Mesendoderm (in vitro differentiated cells): ENCODE measurements around the gene MARCHF10.
"Not testable (repeated sequence)": the region's sequence is repeated elsewhere in the genome, so short reads cannot be mapped to it uniquely, and the experiment has no call there.

ENCODE experiments used
- DNase-seq: peaks from one replicate; pipeline ENCODE4 v3.0.0; 2013
- H2AK5ac ChIP-seq: 2 replicates; pipeline ENCODE4 v1.6.1; 2013; ENCODE audit warnings: low read length, inconsistent platforms
- H2BK120ac ChIP-seq: 2 replicates; pipeline ENCODE4 v1.6.1; 2013; ENCODE audit warnings: low read depth, mild to moderate bottlenecking, low read length, moderate library complexity, mixed read lengths
- H2BK15ac ChIP-seq: replicated peaks from 2 replicates; pipeline ENCODE4 v1.6.1; 2013; ENCODE audit warnings: low read depth, mild to moderate bottlenecking, moderate library complexity
- H2BK5ac ChIP-seq: 2 replicates; pipeline ENCODE4 v1.6.1; 2013; ENCODE audit warnings: low read length, inconsistent platforms
- H3K18ac ChIP-seq: 2 replicates; pipeline ENCODE4 v1.6.1; 2013; ENCODE audit warnings: mild to moderate bottlenecking, low read length, mixed read lengths
- H3K23ac ChIP-seq: one replicate; pipeline ENCODE4 v1.6.1; 2013; ENCODE audit warnings: low read length
- H3K27ac ChIP-seq: 2 replicates; pipeline ENCODE4 v1.5.1; 2013; ENCODE audit warnings: low read depth, mild to moderate bottlenecking, inconsistent platforms, low read length, moderate library complexity
- H3K27me3 ChIP-seq: 2 replicates; pipeline ENCODE4 v1.6.1; 2013; ENCODE audit warnings: low read length, control low read depth, mild to moderate bottlenecking, inconsistent platforms; ENCODE audit not compliant: insufficient read depth, poor library complexity
- H3K36me3 ChIP-seq: 2 replicates; pipeline ENCODE4 v1.6.1; 2013; ENCODE audit warnings: low read length, inconsistent platforms; ENCODE audit not compliant: control insufficient read depth, insufficient read depth
- H3K4ac ChIP-seq: one replicate; pipeline ENCODE4 v1.6.1; 2013; ENCODE audit warnings: low read depth, mild to moderate bottlenecking, low read length, moderate library complexity
- H3K4me1 ChIP-seq: 2 replicates; pipeline ENCODE4 v1.6.1; 2013; ENCODE audit warnings: low read depth, low read length, inconsistent platforms; ENCODE audit not compliant: control insufficient read depth
- H3K4me2 ChIP-seq: 2 replicates; pipeline ENCODE4 v1.6.1; 2013; ENCODE audit warnings: low read length
- H3K4me3 ChIP-seq: 2 replicates; pipeline ENCODE4 v1.5.1; 2013; ENCODE audit warnings: mild to moderate bottlenecking, low read length
- H3K56ac ChIP-seq: one replicate; pipeline ENCODE4 v1.6.1; 2013; ENCODE audit warnings: low read length
- H3K79me1 ChIP-seq: 2 replicates; pipeline ENCODE4 v1.6.1; 2013; ENCODE audit warnings: low read length, inconsistent platforms
- H3K79me2 ChIP-seq: 2 replicates; pipeline ENCODE4 v1.6.1; 2013; ENCODE audit warnings: mild to moderate bottlenecking, low read length; ENCODE audit not compliant: control insufficient read depth, insufficient read depth
- H3K9ac ChIP-seq: 2 replicates; pipeline ENCODE4 v1.6.1; 2013; ENCODE audit warnings: low read length, inconsistent platforms
- H4K5ac ChIP-seq: one replicate; pipeline ENCODE4 v1.6.1; 2013; ENCODE audit warnings: low read length
- H4K8ac ChIP-seq: one replicate; pipeline ENCODE4 v1.6.1; 2013; ENCODE audit warnings: low read depth, mild to moderate bottlenecking, control low read depth, low read length, moderate library complexity
- WGBS: extraction: QIAGEN DNeasy Blood & Tissue Kit; methylation state at CpG from one replicate; pipeline ENCODE4 v1.1.7; 2013; ENCODE audit warnings: low lambda C conversion rate, missing lambda C conversion rate; ENCODE audit not compliant: insufficient coverage; ENCODE audit errors: extremely low coverage; 5-methylcytosine and 5-hydroxymethylcytosine counted together

The MARCHF10 gene

DNA sequence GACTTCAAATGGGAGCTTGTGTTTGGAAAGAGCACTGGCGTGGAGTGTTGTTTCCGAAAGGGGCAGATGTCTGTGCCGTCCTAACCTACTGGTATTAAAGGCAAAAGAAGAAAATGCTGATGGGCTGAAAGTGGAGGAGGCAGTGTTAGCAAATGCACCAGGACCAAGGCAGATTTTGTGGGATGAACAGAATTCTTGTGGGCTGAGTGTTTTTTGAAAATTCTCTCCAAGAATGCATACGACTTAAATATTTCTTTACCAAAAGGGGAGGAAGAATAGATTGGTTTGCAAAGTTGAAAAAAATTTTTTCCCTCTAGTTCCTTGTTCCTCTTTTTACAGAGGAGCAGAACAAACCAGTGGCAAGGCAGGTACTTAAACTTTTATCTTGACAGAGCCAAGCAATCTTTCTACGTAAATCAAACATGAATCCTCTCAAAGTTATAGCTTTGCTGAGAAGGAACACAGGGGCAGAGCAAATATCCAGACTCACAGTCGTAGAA lies 16.8 kb downstream of the MARCHF10 start:
- no peaks in the 10 kb centered on the region for H3K79me1 ChIP-seq
- H4K8ac ChIP-seq, result no peak overlapping the region
- H4K5ac ChIP-seq, result no peak overlapping the region
- H3K27me3 ChIP-seq, result no peaks in the 10 kb centered on the region
- H2AK5ac ChIP-seq, result no peak overlapping the region
- no peak overlapping the region for H3K56ac ChIP-seq
- H3K4me3 ChIP-seq, result no peak overlapping the region
- no CpG with 5 or more reads among the region's 6 CpGs for WGBS
- no peak overlapping the region for H3K9ac ChIP-seq
- no peaks in the 10 kb centered on the region for H3K4me1 ChIP-seq
- H3K18ac ChIP-seq, result no peak overlapping the region
- H3K4ac ChIP-seq, result no peak overlapping the region
- H2BK5ac ChIP-seq, result no peak overlapping the region
- H3K36me3 ChIP-seq, result no peaks in the 10 kb centered on the region
- H3K27ac ChIP-seq, result no peak overlapping the region
- H3K23ac ChIP-seq, result no peak overlapping the region
- no peaks in the 10 kb centered on the region for H3K79me2 ChIP-seq
- H3K4me2 ChIP-seq, result no peak overlapping the region
- no peak for DNase-seq
- H2BK120ac ChIP-seq, result no peak overlapping the region
- no peak overlapping the region for H2BK15ac ChIP-seq

DNA sequence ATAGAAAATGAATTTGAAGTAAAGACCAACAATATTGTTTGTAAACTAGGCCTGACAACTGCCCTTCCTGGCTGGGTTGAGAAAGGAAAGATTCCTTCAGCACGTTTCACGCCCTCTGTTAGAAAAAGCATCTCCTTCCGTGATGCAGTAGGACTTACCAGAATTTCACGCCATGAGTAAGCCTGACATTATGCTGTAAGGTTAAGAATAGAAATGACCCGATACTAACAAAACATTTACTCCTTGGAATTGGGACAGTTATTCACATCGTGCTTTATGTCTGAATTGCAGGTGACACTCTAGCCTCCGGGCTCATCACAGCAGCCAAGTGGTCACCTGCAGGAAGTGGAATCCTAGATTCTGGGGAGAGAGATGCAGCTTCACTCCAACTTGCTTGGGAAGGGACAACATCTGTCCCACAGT lies 17.5 kb downstream of the MARCHF10 start:
- Histone ChIP-seq H3K27me3 (no peaks in the 10 kb centered on the region), H2AK5ac (no peak overlapping the region), H2BK5ac (no peak overlapping the region), H3K4me2 (no peak overlapping the region), H3K4me1 (no peaks in the 10 kb centered on the region), H2BK120ac (no peak overlapping the region), H3K79me2 (no peaks in the 10 kb centered on the region), H3K36me3 (no peaks in the 10 kb centered on the region), H3K9ac (no peak overlapping the region), H3K79me1 (no peaks in the 10 kb centered on the region), H3K23ac (no peak overlapping the region), H3K4me3 (no peak overlapping the region), H3K18ac (no peak overlapping the region), H4K8ac (no peak overlapping the region), H3K56ac (no peak overlapping the region), H4K5ac (no peak overlapping the region), H3K27ac (no peak overlapping the region), H2BK15ac (no peak overlapping the region), H3K4ac (no peak overlapping the region)
- DNase-seq, result no peak
- WGBS, result no CpG with 5 or more reads among the region's 7 CpGs

DNA sequence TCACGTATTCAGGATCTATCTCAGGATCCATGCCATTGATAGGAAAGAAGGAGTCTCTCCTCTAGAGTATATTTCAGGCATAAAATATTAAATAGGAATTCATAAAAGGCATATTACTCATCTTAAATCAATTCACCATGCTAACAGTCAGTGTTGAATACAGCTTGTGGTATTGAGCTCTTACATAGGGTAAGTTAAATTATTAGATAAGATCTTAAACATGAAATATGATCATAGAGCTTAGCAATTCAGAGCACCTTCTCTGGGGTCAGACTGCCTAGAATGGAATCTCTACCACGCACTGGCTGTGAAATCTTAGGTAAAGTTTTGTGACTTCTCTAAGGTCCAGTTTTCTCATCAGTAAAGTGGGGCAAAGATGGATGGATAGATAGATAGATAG lies 20.7 kb downstream of the MARCHF10 start:
- no peak for DNase-seq
- no peak overlapping the region for H3K4me2 ChIP-seq
- WGBS, result no CpG with 5 or more reads among the region's 2 CpGs

DNA sequence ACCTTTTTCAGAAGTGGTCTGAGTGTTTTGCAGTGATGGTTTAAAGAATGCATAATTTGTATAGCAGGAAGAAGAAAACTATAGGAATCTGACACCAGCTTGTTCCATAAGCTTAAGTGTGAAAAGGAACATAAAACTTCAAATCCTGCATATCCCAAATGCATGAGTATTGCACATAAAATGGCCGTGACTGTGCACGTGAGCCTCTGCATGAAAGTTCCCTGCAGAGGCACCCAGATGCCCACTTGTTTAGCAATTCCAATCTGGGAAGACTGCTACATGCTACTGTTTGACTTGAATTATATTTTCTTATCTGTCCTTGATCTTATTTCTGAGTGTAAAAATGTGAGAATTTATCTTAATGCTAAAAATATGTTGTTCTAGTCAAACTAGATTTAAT lies 21.5 kb downstream of the MARCHF10 start:
- Histone ChIP-seq H3K56ac (no peak overlapping the region), H3K4me1 (no peaks in the 10 kb centered on the region), H3K27me3 (no peaks in the 10 kb centered on the region), H3K36me3 (no peaks in the 10 kb centered on the region), H3K79me2 (no peaks in the 10 kb centered on the region), H3K9ac (no peak overlapping the region), H4K8ac (no peak overlapping the region), H3K18ac (no peak overlapping the region), H2AK5ac (no peak overlapping the region), H2BK120ac (no peak overlapping the region), H2BK15ac (no peak overlapping the region), H3K79me1 (no peaks in the 10 kb centered on the region), H3K27ac (no peak overlapping the region), H3K23ac (no peak overlapping the region), H2BK5ac (no peak overlapping the region), H3K4me3 (no peak overlapping the region), H4K5ac (no peak overlapping the region), H3K4me2 (no peak overlapping the region), H3K4ac (no peak overlapping the region)
- no peak for DNase-seq
- WGBS, result no CpG with 5 or more reads among the region's 2 CpGs

More for the DNA sequence above, 20.7 kb downstream of the MARCHF10 start:
- no peak overlapping the region for H2BK15ac ChIP-seq
- H3K9ac ChIP-seq, result no peak overlapping the region
- H3K79me1 ChIP-seq, result no peaks in the 10 kb centered on the region
- H4K5ac ChIP-seq, result no peak overlapping the region
- H3K36me3 ChIP-seq, result no peaks in the 10 kb centered on the region
- H3K56ac ChIP-seq, result no peak overlapping the region
- no peak overlapping the region for H3K4ac ChIP-seq
- H2BK5ac ChIP-seq, result no peak overlapping the region
- H3K23ac ChIP-seq, result no peak overlapping the region
- H2BK120ac ChIP-seq, result no peak overlapping the region
- H2AK5ac ChIP-seq, result no peak overlapping the region
- no peak overlapping the region for H3K27ac ChIP-seq
- H3K4me1 ChIP-seq, result no peaks in the 10 kb centered on the region
- no peaks in the 10 kb centered on the region for H3K79me2 ChIP-seq
- H3K18ac ChIP-seq, result no peak overlapping the region
- H3K27me3 ChIP-seq, result no peaks in the 10 kb centered on the region
- no peak overlapping the region for H3K4me3 ChIP-seq
- no peak overlapping the region for H4K8ac ChIP-seq

DNA sequence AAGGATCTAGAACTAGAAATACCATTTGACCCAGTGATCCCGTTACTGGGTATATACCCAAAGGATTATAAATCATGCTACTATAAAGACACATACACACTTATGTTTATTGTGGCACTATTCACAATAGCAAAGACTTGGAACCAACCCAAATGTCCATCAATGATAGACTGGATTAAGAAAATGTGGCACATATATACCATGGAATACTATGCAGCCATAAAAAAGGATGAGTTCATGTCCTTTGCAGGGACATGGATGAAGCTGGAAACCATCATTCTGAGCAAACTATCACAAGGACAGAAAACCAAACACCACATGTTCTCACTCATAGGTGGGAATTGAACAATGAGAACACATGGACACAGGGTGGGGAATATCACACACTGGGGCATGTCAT lies 22.1 kb downstream of the MARCHF10 start:
- H3K4me2 ChIP-seq, H2BK120ac ChIP-seq, H2BK15ac ChIP-seq, H3K79me1 ChIP-seq, H3K27me3 ChIP-seq, H3K36me3 ChIP-seq, H3K23ac ChIP-seq, DNase-seq, H3K27ac ChIP-seq, H3K79me2 ChIP-seq, H2AK5ac ChIP-seq, H3K56ac ChIP-seq, H3K9ac ChIP-seq, H3K4me1 ChIP-seq, H3K4ac ChIP-seq, H4K5ac ChIP-seq, H3K18ac ChIP-seq, H3K4me3 ChIP-seq, H2BK5ac ChIP-seq, H4K8ac ChIP-seq: not testable (repeated sequence)
- no CpG with 5 or more reads among the region's 1 CpG for WGBS

DNA sequence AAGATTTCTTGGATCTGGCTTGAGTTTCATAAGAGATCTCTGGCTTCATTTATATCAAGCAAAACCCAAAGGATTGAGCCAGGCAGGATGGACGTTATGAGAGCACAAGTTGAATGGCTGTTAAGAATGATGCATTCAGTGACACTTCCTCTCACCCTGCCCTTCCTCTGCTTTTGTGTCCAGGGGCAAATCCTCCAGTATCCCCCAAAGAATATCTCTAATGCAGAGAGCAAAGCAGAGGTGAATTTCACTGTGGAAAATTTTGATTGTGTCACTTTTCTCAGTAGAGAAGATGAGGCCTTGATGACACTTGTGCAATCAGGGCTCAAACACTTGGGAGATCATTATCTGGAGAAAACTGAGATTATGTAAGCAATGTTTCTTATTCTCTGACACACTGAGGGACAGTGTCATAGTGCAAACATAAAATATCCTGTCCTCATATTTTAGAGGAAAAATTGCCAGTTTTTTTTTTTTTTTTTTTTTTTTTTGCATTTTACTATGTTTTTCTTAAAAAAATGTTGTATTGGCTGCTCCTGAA lies 25.3 kb downstream of the MARCHF10 start:
- no peaks in the 10 kb centered on the region for H3K4me1 ChIP-seq
- no peak overlapping the region for H3K27ac ChIP-seq
- no peak overlapping the region for H3K4me3 ChIP-seq
- no peak overlapping the region for H4K8ac ChIP-seq
- H3K9ac ChIP-seq, result no peak overlapping the region
- H3K4me2 ChIP-seq, result no peak overlapping the region
- no peak overlapping the region for H3K56ac ChIP-seq
- DNase-seq, result no peak
- H3K18ac ChIP-seq, result no peak overlapping the region
- no peak overlapping the region for H2BK5ac ChIP-seq
- H2BK120ac ChIP-seq, result no peak overlapping the region
- H3K36me3 ChIP-seq, result no peaks in the 10 kb centered on the region
- H3K23ac ChIP-seq, result no peak overlapping the region
- no peak overlapping the region for H3K4ac ChIP-seq
- H3K79me1 ChIP-seq, result no peaks in the 10 kb centered on the region
- H2BK15ac ChIP-seq, result no peak overlapping the region
- no peaks in the 10 kb centered on the region for H3K79me2 ChIP-seq
- no peaks in the 10 kb centered on the region for H3K27me3 ChIP-seq
- no peak overlapping the region for H2AK5ac ChIP-seq
- no peak overlapping the region for H4K5ac ChIP-seq
- no CpG with 5 or more reads among the region's 1 CpG for WGBS
